ENCODE measurements around the gene TRAK1. TPM values are rescaled to one million over a fixed set of nuclear protein-coding genes. Genes with fewer than 3 reads are reported as not detected.

TRAK1 gene
- polyA plus RNA-seq, 1 donor (not counting 4 experiments of a cell fraction or from before 2014, with no cell fraction given), result 58.2 TPM

GRCh38 chr3:42274266-42274665, 183.1 kb downstream of the TRAK1 start:
- no peak for DNase-seq (ENCODE audit: low read depth, low spot score)
- FAIRE-seq, result no peak
- dilution Hi-C loops (cut with MboI; ENCODE audit: extremely low pct_ligation_motif_present, low sequenced_read_pairs), result loop anchor here (25.0 kb wide), 2 partner anchors 88 to 163 kb away; no protein-coding TSS in a partner anchor
- Histone ChIP-seq H3K27ac (ENCODE audit: control insufficient read depth, insufficient read depth, low read length) (no peak overlapping the region), H3K27me3 (ENCODE audit: control insufficient read depth, extremely low read depth, insufficient read depth, low read length) (peaks cover 26% of the 10 kb centered on the region), H3K9ac (ENCODE audit: control insufficient read depth, extremely low read depth, insufficient read depth, low read length) (no peak overlapping the region), H3K79me2 (ENCODE audit: control insufficient read depth, insufficient read depth, low read length) (no peaks in the 10 kb centered on the region), H3K4me3 (ENCODE audit: control insufficient read depth in 2 of 3, extremely low read depth in 1 of 3, insufficient read depth in 2 of 3, low read depth in 1 of 3, low read length in 3 of 3) (no peak overlapping the region), H3K4me2 (ENCODE audit: control insufficient read depth, extremely low read depth, insufficient read depth, low read depth, low read length) (no peak overlapping the region), H3K9me3 (ENCODE audit: control insufficient read depth, low read depth, low read length) (no peaks in the 10 kb centered on the region), H3K4me1 (ENCODE audit: control insufficient read depth, extremely low read depth, insufficient read depth, low read length) (no peaks in the 10 kb centered on the region), H2AFZ (ENCODE audit: control insufficient read depth, low read length) (no peak overlapping the region), H3K9me1 (ENCODE audit: control insufficient read depth, extremely low read depth, insufficient read depth, low read length) (no peaks in the 10 kb centered on the region), H3K36me3 (ENCODE audit: control insufficient read depth in 2 of 2, extremely low read depth in 1 of 2, insufficient read depth in 2 of 2, low read length in 2 of 2) (no peaks in the 10 kb centered on the region), H4K20me1 (ENCODE audit: control insufficient read depth, extremely low read depth, insufficient read depth, low read length) (no peaks in the 10 kb centered on the region)
- TF ChIP-seq EZH2 (IDR thresholded peaks at IDR 0.05; ENCODE audit: low read length), result no peak
- TF ChIP-seq CTCF (optimal IDR thresholded peaks at IDR 0.05 in 1 of 3, IDR thresholded peaks at IDR 0.05 in 1 of 3, conservative IDR thresholded peaks at IDR 0.05 in 1 of 3; ENCODE audit: extremely low read depth in 1 of 3, insufficient read depth in 2 of 3, low read length in 3 of 3), result no peak

GRCh38 chr3:42275217-42275616, 184.1 kb downstream of the TRAK1 start:
- Histone ChIP-seq H3K9ac (ENCODE audit: control insufficient read depth, extremely low read depth, insufficient read depth, low read length) (no peak overlapping the region), H3K9me1 (ENCODE audit: control insufficient read depth, extremely low read depth, insufficient read depth, low read length) (no peaks in the 10 kb centered on the region), H3K79me2 (ENCODE audit: control insufficient read depth, insufficient read depth, low read length) (no peaks in the 10 kb centered on the region), H3K4me1 (ENCODE audit: control insufficient read depth, extremely low read depth, insufficient read depth, low read length) (no peaks in the 10 kb centered on the region), H4K20me1 (ENCODE audit: control insufficient read depth, extremely low read depth, insufficient read depth, low read length) (no peaks in the 10 kb centered on the region), H3K4me3 (ENCODE audit: control insufficient read depth in 2 of 3, extremely low read depth in 1 of 3, insufficient read depth in 2 of 3, low read depth in 1 of 3, low read length in 3 of 3) (no peak overlapping the region), H2AFZ (ENCODE audit: control insufficient read depth, low read length) (no peak overlapping the region), H3K9me3 (ENCODE audit: control insufficient read depth, low read depth, low read length) (peaks cover 1% of the 10 kb centered on the region), H3K36me3 (ENCODE audit: control insufficient read depth in 2 of 2, extremely low read depth in 1 of 2, insufficient read depth in 2 of 2, low read length in 2 of 2) (no peaks in the 10 kb centered on the region), H3K4me2 (ENCODE audit: control insufficient read depth, extremely low read depth, insufficient read depth, low read depth, low read length) (no peak overlapping the region), H3K27me3 (ENCODE audit: control insufficient read depth, extremely low read depth, insufficient read depth, low read length) (peaks cover 16% of the 10 kb centered on the region), H3K27ac (ENCODE audit: control insufficient read depth, insufficient read depth, low read length) (no peak overlapping the region)
- no peak for DNase-seq (ENCODE audit: low read depth, low spot score)
- dilution Hi-C loops (cut with MboI; ENCODE audit: extremely low pct_ligation_motif_present, low sequenced_read_pairs), result no loop called here
- FAIRE-seq, result no peak
- TF ChIP-seq EZH2 (IDR thresholded peaks at IDR 0.05; ENCODE audit: low read length) (no peak), CTCF (optimal IDR thresholded peaks at IDR 0.05 in 1 of 3, IDR thresholded peaks at IDR 0.05 in 1 of 3, conservative IDR thresholded peaks at IDR 0.05 in 1 of 3; ENCODE audit: extremely low read depth in 1 of 3, insufficient read depth in 2 of 3, low read length in 3 of 3) (no peak)

Small RNA genes lying within 50 kb of the gene (small RNA-seq; reads per million reads assigned to genes)
- 0 reads per million in 3 experiments for gene RNU4-78P (ENCODE audit: insufficient read length in 3 of 3, low read depth in 3 of 3, low replicate concordance in 1 of 3)

Other genes with a start within 250 kb of the TRAK1 start
- 3.1 to 6.1 TPM (median 3.6 TPM) in 3 replicates for gene ULK4, start 129.3 kb upstream of the TRAK1 start, polyA plus RNA-seq
- gene CCK, start 174.8 kb downstream of the TRAK1 start, polyA plus RNA-seq, result 5.7 to 8.2 TPM (median 7.2 TPM) in 3 replicates